ENCODE results near the gene SYT3. TPM values are rescaled to one million over a fixed set of nuclear protein-coding genes. Genes with fewer than 3 reads are reported as not detected.

The SYT3 gene
- total and polyA plus RNA-seq, 2 donors (not counting 3 experiments of a cell fraction or from before 2014, with no cell fraction given), result 0.11 to 0.53 TPM

DNA sequence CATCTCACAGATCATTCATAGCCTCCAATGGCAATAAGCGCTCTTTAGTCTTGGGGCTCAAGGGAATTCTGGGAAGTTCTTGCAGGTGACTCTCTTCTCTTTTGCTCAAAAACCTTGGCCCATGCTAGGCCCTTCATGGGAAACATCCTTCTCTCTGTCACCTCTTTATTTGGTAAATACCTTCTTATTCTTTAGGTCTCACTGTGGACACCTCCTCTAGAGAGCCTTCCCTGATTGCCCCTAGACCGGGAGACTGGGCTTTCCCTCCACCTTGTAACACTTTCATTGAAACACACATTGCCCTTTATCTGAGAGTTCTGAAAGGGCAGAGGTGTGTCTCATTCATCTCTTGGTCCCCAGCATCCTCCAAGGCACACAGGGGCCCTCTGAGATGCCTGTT, 11.5 kb upstream of the SYT3 start:
- BruUV-seq (replicated peaks), result no TSS peak

More for the DNA sequence above, 11.5 kb upstream of the SYT3 start:
- CTCF ChIA-PET, result interaction anchor here (1.4 to 1.6 kb wide), 2 partner anchors 95 to 114 kb away, joined by 3 to 4 read pairs; no protein-coding TSS in a partner anchor
- H4K20me1 ChIP-seq (replicated peaks; ENCODE audit: control insufficient read depth, extremely low read depth, insufficient read depth, low read length), result no peaks in the 10 kb centered on the region
- H3K9ac ChIP-seq (replicated peaks; ENCODE audit: extremely low read depth, insufficient read depth, low read length), result no peak overlapping the region
- TF ChIP-seq, protein P1, sequence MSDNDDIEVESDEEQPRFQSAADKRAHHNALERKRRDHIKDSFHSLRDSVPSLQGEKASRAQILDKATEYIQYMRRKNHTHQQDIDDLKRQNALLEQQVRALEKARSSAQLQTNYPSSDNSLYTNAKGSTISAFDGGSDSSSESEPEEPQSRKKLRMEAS (IDR thresholded peaks at IDR 0.05; ENCODE audit: insufficient read depth, insufficient read length), result no peak
- TF ChIP-seq EZH2 (IDR thresholded peaks at IDR 0.05; ENCODE audit: borderline replicate concordance, low read depth, low read length, severe bottlenecking) (no peak), FOS (IDR thresholded peaks at IDR 0.05; ENCODE audit: borderline replicate concordance, insufficient read depth, low read length) (no peak), POLR2AphosphoS5 (IDR thresholded peaks at IDR 0.05; ENCODE audit: insufficient read depth, low read depth, low read length) (no peak), POLR2A (IDR thresholded peaks at IDR 0.05; ENCODE audit: low read depth, low read length) (no peak), JUN (IDR thresholded peaks at IDR 0.05; ENCODE audit: borderline replicate concordance, insufficient read depth, insufficient read length, low read depth) (no peak), MYC (IDR thresholded peaks at IDR 0.05; ENCODE audit: low read depth, low read length) (no peak)
- TF ChIP-seq, protein P2, sequence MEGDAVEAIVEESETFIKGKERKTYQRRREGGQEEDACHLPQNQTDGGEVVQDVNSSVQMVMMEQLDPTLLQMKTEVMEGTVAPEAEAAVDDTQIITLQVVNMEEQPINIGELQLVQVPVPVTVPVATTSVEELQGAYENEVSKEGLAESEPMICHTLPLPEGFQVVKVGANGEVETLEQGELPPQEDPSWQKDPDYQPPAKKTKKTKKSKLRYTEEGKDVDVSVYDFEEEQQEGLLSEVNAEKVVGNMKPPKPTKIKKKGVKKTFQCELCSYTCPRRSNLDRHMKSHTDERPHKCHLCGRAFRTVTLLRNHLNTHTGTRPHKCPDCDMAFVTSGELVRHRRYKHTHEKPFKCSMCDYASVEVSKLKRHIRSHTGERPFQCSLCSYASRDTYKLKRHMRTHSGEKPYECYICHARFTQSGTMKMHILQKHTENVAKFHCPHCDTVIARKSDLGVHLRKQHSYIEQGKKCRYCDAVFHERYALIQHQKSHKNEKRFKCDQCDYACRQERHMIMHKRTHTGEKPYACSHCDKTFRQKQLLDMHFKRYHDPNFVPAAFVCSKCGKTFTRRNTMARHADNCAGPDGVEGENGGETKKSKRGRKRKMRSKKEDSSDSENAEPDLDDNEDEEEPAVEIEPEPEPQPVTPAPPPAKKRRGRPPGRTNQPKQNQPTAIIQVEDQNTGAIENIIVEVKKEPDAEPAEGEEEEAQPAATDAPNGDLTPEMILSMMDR (IDR thresholded peaks at IDR 0.05; ENCODE audit: extremely low read depth in 1 of 2, insufficient read depth in 1 of 2, low read depth in 1 of 2, low read length in 2 of 2), result no peak
- no peaks in the 10 kb centered on the region for H3K4me1 ChIP-seq (ENCODE audit: control insufficient read depth, extremely low read depth, insufficient read depth, low read length)
- H3K27me3 ChIP-seq (ENCODE audit: control insufficient read depth in 2 of 2, insufficient read depth in 2 of 2, low read length in 2 of 2), result peaks cover 0 to 5% of the 10 kb centered on the region in 2 experiments
- H3K4me2 ChIP-seq (ENCODE audit: insufficient read depth, low read length), result no peak overlapping the region
- no peak overlapping the region for H2AFZ ChIP-seq (ENCODE audit: low read depth, low read length)
- H3K79me2 ChIP-seq (ENCODE audit: control insufficient read depth, insufficient read depth, low read length), result no peaks in the 10 kb centered on the region
- FAIRE-seq (no peak), DNase-seq (ENCODE audit: low read depth, low spot score) (no peak)
- no peak overlapping the region for H3K27ac ChIP-seq (ENCODE audit: insufficient read depth, low read depth, low read length)
- dilution Hi-C loops (cut with MboI; ENCODE audit: extremely low pct_ligation_motif_present, low sequenced_read_pairs), result no loop called here
- H3K9me3 ChIP-seq (replicated peaks; ENCODE audit: control insufficient read depth, insufficient read depth, low read length), result no peaks in the 10 kb centered on the region
- POLR2A ChIA-PET, result no interaction called here
- intact Hi-C loops (cut with micrococcal nuclease), result no loop called here
- H3K4me3 ChIP-seq (replicated peaks in 1 of 3; ENCODE audit: insufficient read depth in 1 of 3, low read depth in 1 of 3, low read length in 3 of 3), result no peak overlapping the region
- no peaks in the 10 kb centered on the region for H3K36me3 ChIP-seq (ENCODE audit: control insufficient read depth in 2 of 2, extremely low read depth in 1 of 2, insufficient read depth in 2 of 2, low read length in 2 of 2)
- H3K9me1 ChIP-seq (replicated peaks; ENCODE audit: control insufficient read depth, extremely low read depth, insufficient read depth, low read length), result no peaks in the 10 kb centered on the region
